HG02759 (cell line): ENCODE results near the gene PRKCE.

Source experiments
- ATAC-seq: cut with Tn5 transposase; IDR thresholded peaks from one replicate; pipeline ENCODE4 v1.9.1; 2021; ENCODE audit warnings: mild to moderate bottlenecking, moderate library complexity; ENCODE audit not compliant: unreplicated experiment

The PRKCE gene

DNA sequence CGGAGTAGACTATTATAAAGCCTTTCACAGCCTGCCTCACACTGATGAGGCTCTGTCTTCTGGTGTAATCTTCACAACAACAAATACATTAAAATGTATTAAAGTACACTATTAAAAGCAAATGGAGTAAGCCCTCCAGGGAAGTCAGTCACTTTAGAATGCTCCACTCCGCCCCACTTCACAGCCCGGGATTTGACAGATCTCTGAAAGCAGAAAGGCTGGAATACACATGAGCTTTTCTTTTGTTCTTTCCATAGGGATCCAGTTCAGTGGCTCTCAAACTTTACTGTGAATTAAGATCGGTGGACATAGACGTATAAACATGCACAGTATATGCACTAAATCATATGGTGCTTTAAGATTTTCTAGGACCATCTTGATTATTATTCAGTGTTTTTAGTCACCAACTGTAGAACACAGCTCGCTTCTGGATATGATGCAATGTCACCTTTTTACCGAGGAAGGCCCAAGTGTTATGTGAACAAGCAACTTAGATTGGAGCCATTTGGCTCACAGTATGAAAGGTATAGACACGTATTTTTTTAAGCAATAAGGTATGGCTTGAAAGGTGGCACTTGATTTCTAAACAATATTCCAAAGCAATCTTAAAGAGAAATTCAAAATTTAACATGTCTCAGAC lies 151.1 kb downstream of the PRKCE start:
- ATAC-seq = no peak

DNA sequence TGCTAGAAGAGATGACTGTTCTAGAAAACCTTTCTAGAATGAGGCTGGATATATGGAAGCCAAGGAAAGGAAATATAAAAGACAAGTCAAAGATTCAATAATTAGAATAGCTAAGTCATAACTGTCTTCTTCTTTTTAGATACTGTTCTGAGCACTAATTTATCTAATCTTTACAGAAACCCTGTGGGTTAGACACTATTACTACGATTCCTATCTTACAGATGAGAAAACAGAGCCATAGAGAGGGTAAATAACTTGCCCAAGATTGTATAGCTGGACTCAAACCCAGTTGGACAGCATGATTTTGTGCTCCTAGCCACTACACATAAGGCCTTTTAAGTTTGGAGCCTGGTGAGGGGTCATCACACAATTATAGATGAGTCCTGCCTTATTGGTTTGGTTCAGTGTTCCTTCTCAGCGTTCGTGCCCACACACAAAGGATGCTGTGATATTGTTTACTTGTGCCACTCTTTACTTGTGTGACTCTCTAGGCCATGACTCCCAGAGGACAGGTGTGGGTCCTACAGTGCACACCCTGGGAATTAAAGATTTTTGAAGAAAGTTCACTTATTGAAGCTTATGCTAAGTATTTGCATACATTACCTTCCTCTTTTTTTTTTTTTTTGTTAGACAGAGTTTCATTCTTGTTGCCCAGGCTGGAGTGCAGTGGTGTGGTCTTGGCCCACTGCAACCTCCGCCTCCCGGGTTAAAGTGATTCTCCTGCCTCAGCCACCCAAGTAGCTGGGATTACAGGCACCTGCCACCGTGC lies 153.7 kb downstream of the PRKCE start:
- ATAC-seq = no peak

DNA sequence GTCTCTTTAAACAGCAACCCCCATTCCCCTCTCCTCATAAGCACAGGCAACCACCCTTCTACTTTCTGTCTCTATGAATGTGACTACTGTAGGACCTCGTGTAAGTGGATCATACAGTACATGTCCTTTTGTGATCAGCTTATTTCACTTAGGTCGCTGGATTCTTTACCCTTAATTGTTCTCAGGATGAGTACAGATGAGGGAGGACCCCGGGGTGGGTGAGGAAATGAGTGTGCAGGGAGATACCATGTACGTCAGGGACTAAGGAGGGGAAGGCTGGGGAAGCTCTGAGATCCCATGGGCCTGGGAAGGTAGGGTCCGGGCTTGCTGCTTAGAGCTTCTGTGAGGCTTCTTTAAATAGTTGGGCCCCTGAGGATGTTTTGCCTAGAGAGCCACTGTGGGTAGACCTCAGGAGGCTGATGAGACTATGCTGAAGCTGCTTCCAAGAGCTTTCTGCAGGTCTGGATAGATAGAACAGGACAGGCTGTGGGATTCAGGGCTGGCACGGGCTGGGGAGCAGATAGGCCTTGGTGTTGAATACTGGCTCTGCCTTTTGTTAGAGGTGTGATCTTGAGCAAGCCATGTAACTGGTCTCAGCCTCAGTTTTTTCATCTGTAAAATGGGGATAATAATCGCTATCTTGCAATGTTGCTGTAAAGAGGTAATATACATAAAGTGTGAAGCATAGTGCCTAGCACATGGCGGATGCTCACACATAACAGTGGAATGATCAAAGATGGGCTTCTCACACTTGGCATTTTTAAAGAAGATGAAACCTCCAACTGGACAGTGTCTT lies 155.3 kb downstream of the PRKCE start:
- peak; percentile 77 for ATAC-seq

DNA sequence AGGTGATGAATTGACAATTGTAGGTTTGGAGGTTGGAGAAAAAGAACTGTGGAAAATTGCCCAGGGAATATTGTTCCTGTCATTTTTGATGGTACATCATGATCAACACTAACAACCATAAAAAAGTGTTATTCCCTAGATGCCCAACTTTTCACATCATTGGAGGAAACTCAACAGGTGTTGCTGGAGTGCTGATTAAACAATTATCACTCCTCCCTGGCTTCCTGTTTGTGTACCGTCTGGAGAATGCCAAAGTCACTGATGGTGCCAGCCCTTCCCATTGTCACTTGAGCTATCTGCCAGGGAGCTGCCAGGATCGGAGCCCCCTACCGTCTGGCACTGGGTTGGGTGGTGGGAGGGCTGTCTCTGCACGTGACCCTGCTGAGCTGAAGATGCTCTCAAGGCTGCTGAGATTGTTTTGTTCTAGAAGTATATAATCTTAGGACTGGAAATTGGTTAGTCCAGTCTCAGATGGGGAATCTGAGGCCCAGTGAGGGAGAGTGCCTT lies 156.9 kb downstream of the PRKCE start:
- no peak for ATAC-seq

DNA sequence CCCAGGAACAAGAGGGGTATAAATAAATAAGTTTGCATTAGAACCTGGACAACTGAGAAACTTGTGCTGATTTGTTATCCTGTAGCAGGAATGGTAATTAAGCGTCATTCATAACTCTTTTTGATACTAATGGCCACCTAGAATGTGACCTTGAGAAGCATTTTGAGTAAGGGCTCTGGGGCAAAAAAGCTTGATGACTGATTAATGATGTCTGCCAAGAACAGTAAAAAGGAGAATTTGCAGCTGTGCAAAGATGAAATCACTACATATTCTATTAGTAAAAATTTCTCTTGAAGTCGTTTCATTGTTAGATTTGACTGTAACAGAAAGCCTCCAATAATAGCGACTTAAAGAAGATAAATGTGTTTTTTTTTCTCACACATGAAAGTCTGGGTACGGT lies 157.7 kb downstream of the PRKCE start:
- ATAC-seq = no peak

DNA sequence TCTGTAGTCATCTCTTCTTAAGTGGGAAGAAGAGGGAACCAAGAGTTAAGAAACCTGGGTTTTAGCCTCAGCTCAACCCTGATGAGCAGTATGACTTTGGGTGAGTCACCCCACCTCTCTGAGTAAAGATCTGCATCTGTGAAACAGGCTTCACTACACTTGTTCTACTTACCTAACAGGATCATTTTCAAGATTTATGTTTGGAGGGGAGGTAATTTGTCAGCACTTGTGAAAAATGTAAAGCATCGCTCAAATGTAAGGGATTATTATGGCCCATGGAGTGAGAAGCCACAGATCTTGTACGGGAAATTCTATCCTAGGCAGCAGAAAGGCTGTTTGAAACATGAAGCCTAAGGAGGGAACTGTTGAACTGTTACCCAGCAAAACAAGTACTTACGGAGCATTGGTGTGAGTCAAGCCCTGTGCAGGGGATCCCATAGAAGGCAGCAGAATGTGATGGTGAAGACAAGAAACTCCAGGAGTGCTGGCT lies 160.6 kb downstream of the PRKCE start:
- no peak for ATAC-seq

DNA sequence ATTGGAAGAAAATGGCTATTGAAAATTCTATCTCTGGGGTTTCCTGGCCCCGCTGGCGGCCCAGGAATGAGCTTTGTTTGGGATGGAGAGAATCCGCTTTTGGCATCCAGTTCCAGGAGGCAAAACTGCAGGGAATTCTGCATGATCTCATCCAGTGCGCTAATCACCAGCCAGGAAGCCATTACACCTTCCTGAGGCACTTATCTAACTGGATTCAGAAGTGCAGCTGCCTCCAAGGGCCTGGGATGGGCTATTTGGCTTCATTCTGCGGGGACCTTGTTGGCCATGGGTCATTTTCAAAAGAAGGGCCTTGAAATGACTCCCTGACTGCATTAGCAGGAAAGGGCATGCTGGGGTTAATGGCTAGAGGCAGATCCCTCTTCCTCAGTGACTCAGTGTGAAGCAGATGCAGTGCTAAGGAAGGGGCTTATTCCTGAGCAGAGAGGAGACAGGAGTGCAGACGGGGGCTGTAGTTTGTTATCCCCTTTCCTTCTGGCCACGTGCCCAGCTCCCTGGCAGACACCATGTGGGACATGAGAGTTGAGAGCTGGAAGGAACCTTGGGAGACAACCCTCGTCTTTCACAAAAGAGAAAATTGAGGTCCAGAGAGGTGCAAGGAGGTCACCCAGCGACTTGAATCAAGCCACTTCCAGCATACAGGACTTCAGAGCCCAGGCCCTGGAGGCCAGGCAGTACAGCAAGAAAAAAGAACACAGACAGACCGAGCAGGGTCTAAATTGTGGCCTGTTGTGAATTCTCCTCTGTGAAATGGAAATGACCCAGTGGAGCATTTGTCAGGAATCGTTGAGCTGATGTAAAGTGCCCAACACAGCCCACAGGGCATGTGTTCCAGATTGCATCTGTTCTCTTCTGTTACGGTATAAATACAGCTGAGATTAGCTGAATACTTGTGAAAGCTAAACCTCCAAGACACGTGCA lies 161.8 kb downstream of the PRKCE start:
- ATAC-seq = no peak

DNA sequence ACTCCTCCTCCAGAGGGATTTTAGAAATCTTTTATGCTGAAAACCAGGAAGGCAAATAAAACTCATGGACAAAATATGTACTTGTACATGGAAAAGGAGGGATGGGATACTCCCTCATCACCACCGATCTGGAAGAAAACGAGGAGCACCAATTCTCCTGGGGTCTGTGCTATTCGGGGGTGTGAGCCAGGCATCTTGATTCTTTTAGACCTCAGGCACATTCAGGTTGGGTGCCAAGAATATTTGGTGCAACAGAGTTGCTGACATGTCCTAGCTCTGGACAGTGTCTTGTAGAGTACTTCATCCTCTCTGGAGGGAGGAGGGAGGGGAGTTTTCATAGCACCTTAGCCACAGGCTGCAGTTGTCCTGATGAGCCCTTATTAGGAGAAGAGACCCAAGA lies 163.0 kb downstream of the PRKCE start:
- ATAC-seq = no peak

DNA sequence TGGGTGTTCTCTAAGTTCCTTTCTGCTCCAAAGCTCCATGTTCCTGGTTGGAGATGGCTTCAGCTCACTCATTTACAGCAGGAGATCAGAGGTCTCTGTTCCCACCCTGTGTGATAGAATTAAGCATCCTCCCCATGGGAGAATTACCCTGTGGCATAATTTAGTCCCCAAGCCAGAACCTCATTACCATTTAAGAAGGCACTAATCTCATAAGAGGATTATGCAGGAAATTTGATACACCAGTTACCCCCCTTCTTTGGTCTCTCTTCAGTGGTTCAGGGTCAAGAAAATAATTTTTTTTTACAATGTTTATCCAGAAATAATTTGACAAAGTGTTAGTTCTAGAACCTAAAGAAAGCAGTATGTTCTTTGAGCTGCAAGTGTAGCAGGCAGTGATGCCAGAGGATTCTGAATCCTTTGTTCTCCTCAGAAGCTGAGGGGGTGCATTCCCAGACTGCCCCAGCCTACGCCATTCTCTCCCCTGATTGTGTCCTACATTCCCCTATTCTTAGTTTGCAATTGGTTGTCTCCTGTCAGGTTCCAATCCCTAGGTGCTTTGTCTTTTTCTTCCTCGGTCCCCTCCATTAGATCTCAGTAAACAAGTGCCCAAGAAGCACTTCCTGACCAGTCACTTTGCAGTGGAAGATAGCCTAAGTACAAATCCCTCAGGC lies 163.6 kb downstream of the PRKCE start:
- ATAC-seq = no peak

DNA sequence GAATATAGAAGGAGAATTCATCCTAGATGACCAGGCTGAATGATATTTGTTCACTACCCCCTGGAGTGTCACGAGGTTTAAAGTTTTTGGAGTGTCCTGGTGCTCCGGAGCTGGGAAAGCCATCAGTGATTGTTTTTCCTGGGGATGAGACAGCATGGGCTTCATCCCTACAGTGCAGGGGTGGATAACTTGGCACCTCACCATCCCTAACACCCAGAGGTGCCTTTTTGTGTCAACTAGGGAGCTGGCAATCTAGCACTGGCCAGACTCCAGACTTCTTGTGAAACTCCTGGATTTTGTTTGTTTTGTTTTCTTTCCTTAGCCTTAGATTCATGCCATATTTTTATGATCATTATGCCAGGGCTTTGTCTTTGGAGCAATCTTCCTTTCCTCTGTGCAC lies 164.8 kb downstream of the PRKCE start:
- no peak for ATAC-seq

DNA sequence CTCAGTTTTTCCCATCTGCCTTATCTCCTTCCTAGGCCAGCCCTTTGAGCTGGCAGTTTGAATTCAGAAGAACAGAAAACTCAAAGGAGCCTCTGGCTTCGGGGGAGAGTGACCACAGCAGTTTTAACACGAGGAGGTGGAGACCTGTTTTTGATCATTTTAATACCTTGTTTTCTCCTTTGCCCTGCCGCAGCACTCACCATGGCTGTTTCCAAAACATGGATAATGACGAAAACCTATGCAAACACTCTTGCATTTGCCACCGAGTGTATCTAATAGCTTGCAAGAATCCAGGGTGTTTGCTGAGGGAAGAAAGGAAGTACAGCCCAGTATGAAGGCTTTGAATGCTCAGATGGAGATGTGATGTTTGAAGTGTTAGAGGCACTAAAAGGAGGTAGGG lies 167.1 kb downstream of the PRKCE start:
- no peak for ATAC-seq

DNA sequence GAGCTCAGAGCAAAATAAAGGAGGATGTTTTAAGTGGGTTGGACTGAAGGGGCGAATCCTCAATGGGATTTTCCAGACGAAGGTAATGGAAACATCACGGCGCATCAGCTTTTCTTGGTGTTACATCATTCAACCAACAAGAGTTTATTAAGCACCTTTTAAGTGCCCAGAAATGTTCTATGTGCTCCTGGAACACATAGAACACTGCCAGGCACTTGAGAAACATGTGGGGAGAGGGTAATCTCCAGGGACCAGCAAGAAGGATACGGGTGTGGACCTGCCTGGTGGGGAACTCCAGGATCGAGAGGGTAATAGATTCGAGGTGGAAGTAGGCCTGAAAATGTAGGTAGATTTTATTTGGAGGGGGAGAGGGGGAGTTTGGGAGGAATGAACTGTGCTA lies 168.6 kb downstream of the PRKCE start:
- ATAC-seq = no peak

DNA sequence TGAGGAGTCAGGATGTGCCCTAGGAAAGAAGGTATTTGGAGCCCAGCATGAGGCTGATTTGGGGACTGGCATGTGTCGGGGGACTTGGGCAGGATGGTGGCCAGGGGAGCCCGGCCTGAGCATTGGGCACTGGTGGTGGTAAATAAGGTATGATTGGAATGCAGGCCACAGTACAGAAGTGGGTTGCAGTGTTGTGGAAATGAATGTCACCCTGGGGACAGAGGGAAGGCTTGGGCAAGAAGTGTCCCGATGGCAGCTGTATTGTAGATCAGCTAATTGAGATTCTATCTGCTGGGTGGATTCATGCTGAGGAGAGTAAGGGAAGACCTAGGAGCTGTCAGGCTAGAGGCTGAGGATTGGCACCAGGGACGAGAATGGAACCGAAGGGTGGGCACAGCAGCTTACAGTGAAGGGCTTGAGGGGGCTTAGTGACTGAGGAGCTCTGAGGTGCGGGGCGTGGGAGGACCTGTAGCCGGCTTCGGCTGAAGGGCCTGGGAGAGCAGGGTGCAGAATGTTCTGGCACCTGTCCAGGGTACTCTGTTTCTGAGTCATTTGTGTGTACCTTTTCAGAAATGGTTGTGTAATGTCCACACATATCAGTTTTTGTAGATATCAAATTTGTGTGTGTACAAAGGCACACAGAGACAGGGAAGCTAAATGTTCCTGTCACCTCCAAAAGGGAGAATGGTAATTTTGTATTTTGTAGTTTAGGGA lies 170.2 kb downstream of the PRKCE start:
- no peak for ATAC-seq

DNA sequence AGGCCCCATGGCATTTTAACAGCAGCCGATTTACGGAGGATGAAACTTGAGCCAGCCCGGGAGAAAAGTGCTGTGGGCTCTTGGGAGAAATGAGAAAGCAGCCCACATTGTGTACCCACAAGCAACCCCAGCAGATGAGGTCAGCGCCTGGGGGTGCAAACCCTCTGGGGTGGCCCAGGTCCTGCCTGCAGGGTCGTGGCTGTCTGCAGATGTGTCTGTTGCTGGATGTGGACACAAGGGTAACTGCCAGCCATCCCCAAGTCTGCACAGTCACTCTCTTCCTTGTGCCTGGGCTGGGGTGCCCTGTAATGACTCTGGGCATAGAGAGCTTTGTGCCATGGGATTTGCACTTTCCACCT lies 170.8 kb downstream of the PRKCE start:
- ATAC-seq = no peak

DNA sequence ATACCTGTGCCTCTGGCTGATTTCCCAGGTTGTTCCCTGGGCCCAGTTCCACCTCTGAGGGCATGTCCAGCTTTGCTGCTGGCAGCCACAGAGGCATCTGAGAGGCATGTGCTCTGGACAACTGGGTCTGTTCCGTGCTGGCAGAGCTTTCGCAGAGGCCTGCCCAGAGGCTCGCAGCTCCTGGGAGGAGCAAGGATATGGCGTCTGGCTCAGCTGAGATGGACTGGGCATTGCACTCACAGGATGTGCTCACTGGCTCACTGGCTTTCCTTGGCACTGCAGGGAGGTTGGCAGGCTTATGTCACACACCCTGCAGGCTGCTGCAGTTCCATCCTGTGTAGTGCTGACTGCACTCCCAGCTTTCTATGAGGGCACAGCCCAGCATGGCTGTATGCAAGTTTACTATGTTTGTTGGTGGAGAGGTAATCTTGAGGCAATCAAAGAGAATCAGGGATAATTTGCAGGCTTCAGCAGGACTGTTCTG lies 172.3 kb downstream of the PRKCE start:
- no peak for ATAC-seq

DNA sequence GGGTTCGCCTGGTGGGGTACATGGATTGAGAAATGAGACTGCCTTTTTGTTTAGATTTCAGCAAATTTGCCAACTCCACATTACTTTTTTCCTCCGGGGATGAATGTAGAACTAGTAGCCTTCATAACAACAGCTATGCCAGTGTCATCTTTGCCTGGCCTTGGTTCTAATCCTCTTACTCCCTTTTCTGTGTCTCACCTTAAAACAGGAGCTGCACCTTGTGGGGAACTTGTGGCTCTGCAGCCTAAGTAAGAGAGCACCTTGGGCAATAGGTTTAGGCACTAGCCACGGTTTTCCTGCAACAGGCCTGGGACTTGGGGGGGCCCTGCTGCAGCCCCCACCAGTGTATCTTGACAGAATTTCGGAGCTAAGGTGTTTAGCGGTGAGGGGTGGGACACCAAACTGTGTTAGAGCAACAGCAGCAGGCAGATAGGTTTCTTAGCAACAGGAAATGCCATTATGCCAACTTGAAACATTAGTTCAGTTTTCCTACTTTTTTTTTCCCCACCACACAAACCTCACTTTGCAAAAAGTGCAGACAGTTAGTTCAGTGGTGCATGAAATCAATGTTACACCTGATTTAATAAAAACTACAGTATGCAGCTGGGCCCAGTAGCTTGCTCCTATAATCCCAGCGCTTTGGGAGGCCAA lies 173.7 kb downstream of the PRKCE start:
- no peak for ATAC-seq

DNA sequence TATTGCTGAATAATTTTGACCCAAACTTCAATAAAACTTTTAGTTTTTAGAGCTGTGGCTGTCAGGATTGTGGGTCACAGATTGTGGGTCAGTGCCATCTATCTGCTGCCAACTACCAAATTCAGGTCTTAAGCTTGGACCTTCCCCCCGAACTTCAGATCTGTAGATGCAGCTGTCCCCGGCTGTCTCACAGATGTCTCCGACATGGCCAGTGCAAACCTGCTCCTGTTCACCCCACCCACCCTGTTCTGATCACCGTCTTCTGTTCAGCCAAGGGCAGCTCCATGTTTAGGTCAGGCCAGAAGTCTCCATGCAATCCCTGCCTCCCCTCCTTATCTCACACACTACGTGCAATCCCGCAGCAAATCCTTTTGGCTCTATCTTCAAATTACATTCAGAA lies 175.0 kb downstream of the PRKCE start:
- no peak for ATAC-seq

DNA sequence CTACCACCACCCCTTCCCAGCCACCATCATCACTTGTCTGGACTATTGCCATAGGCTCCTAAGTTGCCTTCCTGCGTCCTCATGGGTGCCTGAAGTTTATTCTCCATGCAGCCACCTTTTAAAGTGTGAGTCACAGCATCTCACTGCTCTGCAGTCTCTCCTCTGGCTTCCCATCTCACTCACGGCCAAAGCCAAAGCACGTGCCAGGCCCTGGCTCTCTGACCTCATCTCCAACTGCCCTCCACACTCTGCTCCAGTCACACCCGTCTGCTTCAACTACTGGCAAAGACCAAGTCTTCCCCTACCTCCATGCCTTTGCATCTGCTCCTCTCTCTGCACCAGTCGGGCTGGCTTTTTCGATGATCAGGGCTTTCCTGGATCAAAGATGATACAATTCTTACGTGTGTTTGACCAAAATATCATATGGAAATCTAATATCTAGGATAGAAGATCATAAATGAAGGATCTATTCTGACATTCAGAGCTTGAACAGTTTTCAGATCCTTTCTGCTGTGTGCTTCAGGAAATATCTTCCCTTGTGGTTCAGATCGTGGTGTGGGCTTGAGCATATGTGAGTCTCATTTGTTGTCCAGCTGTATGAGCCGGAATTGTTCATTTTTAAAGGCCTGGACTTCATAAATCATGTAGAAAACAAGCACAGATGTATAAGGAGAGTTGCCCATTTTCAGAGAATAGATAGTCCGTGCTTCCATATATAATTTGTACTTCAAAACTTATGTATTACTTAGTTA lies 175.6 kb downstream of the PRKCE start:
- no peak for ATAC-seq
